ENCODE results near the gene GYPC. TPM values are rescaled to one million over a fixed set of nuclear protein-coding genes. Genes with fewer than 3 reads are reported as not detected.

GYPC gene
- polyA plus RNA-seq, 1 experiment: 236 TPM

GRCh38 chr2:126623000-126623399 lies 33.0 kb upstream of the GYPC start:
- no peak for TF ChIP-seq CTCF (IDR thresholded peaks at IDR 0.05; ENCODE audit: insufficient read depth, low read depth, low read length)
- Histone ChIP-seq H3K36me3 (ENCODE audit: control insufficient read depth, insufficient read depth, low read length) (no peaks in the 10 kb centered on the region), H3K4me3 (ENCODE audit: low read depth, low read length) (no peak overlapping the region), H3K27me3 (ENCODE audit: control insufficient read depth, insufficient read depth, low read length) (no peaks in the 10 kb centered on the region)
- DNase-seq (ENCODE audit: low read depth): no peak
- CTCF ChIA-PET: interaction anchor here (0.9 kb wide), 1 partner anchor 12 kb away, joined by 3 read pairs; no protein-coding TSS in a partner anchor
- POLR2A ChIA-PET: no interaction called here

GRCh38 chr2:126627643-126628042 lies 28.3 kb upstream of the GYPC start:
- no peaks in the 10 kb centered on the region for H3K27me3 ChIP-seq (ENCODE audit: control insufficient read depth, insufficient read depth, low read length)
- POLR2A ChIA-PET: no interaction called here
- DNase-seq (ENCODE audit: low read depth): no peak
- TF ChIP-seq CTCF (IDR thresholded peaks at IDR 0.05; ENCODE audit: insufficient read depth, low read depth, low read length): no peak
- no peak overlapping the region for H3K4me3 ChIP-seq (ENCODE audit: low read depth, low read length)
- no peaks in the 10 kb centered on the region for H3K36me3 ChIP-seq (ENCODE audit: control insufficient read depth, insufficient read depth, low read length)
- CTCF ChIA-PET: interaction anchor here (1.9 to 2.3 kb wide), 2 partner anchors 10 to 11 kb away, joined by 6 to 7 read pairs; no protein-coding TSS in a partner anchor

GRCh38 chr2:126634273-126634861 lies 21.6 kb upstream of the GYPC start:
- H3K4me3 ChIP-seq (ENCODE audit: low read depth, low read length): no peak overlapping the region

GRCh38 chr2:126635281-126635680 lies 20.7 kb upstream of the GYPC start:
- no peak for TF ChIP-seq CTCF (IDR thresholded peaks at IDR 0.05; ENCODE audit: insufficient read depth, low read depth, low read length)
- DNase-seq (ENCODE audit: low read depth): no peak
- POLR2A ChIA-PET: no interaction called here

More at GRCh38 chr2:126634273-126634861, 21.6 kb upstream of the GYPC start:
- POLR2A ChIA-PET: no interaction called here
- Histone ChIP-seq H3K36me3 (ENCODE audit: control insufficient read depth, insufficient read depth, low read length) (no peaks in the 10 kb centered on the region), H3K27me3 (ENCODE audit: control insufficient read depth, insufficient read depth, low read length) (peaks cover 2% of the 10 kb centered on the region)
- peak; percentile 67 for TF ChIP-seq CTCF (IDR thresholded peaks at IDR 0.05; ENCODE audit: insufficient read depth, low read depth, low read length)
- CTCF ChIA-PET: interaction anchor here (0.9 to 1.8 kb wide), 12 partner anchors 9 to 142 kb away, joined by 3 to 6 read pairs (median 4); no protein-coding TSS in a partner anchor
- DNase-seq (ENCODE audit: low read depth): no peak

GRCh38 chr2:126635736-126636135 lies 20.2 kb upstream of the GYPC start:
- TF ChIP-seq CTCF (IDR thresholded peaks at IDR 0.05; ENCODE audit: insufficient read depth, low read depth, low read length): no peak
- Histone ChIP-seq H3K27me3 (ENCODE audit: control insufficient read depth, insufficient read depth, low read length) (peaks cover 2% of the 10 kb centered on the region), H3K36me3 (ENCODE audit: control insufficient read depth, insufficient read depth, low read length) (no peaks in the 10 kb centered on the region), H3K4me3 (ENCODE audit: low read depth, low read length) (no peak overlapping the region)
- POLR2A ChIA-PET: no interaction called here
- CTCF ChIA-PET: interaction anchor here (0.9 to 1.6 kb wide), 6 partner anchors 8 to 141 kb away, joined by 3 to 6 read pairs (median 5); no protein-coding TSS in a partner anchor
- no peak for DNase-seq (ENCODE audit: low read depth)

More at GRCh38 chr2:126635281-126635680, 20.7 kb upstream of the GYPC start:
- Histone ChIP-seq H3K4me3 (ENCODE audit: low read depth, low read length) (no peak overlapping the region), H3K27me3 (ENCODE audit: control insufficient read depth, insufficient read depth, low read length) (peaks cover 2% of the 10 kb centered on the region), H3K36me3 (ENCODE audit: control insufficient read depth, insufficient read depth, low read length) (no peaks in the 10 kb centered on the region)
- CTCF ChIA-PET: interaction anchor here (0.9 to 1.8 kb wide), 8 partner anchors 8 to 141 kb away, joined by 3 to 6 read pairs (median 5); no protein-coding TSS in a partner anchor
